IMR-90 (cell line): ENCODE measurements around the gene CHTF8. TPM values are rescaled to one million over a fixed set of nuclear protein-coding genes. Genes with fewer than 3 reads are reported as not detected.
A peak's percentile ranks its signal among the peaks of the same experiment; 100 is the strongest.

ENCODE experiments used
- ATAC-seq: fragments of 200-7000 bp; cut with Tn5 transposase; 2 replicates; pipeline ENCODE4 v1.9.1; 2020; ENCODE audit warnings: low read depth, mild to moderate bottlenecking, moderate library complexity
- BruUV-seq: library from RNA; stranded (reverse); fragments of 400-500 nt; replicated peaks from 2 replicates; lab custom pipeline; 2021; lab: Mats Ljungman, UMichigan
- CTCF ChIA-PET: fragments of 300-600 bp; formaldehyde crosslinking; extraction: SDS; loops from one replicate; lab custom pipeline; 2021; ENCODE audit warnings: antibody characterized with exemption; lab: Yijun Ruan, JAX
- POLR2A ChIA-PET: fragments of 300-600 bp; sonication (Branson Sonifier 250); formaldehyde crosslinking; loops from one replicate; lab custom pipeline; 2022; ENCODE audit warnings: antibody characterized with exemption; ENCODE audit not compliant: unreplicated experiment; lab: Charles Lee
- DNase-seq: peaks from one replicate; pipeline ENCODE4 v3.0.0; 2013
- H2AFZ ChIP-seq: replicated peaks from 2 replicates; pipeline ENCODE3; 2013; ENCODE audit warnings: low read length, mild to moderate bottlenecking; ENCODE audit not compliant: poor library complexity
- H2AK5ac ChIP-seq: 2 replicates; pipeline ENCODE4 v1.6.1; 2013; ENCODE audit warnings: low read depth, low read length, inconsistent platforms
- H2AK9ac ChIP-seq: replicated peaks from 2 replicates; pipeline ENCODE3; 2013; ENCODE audit warnings: mild to moderate bottlenecking, low read depth, low read length, moderate library complexity; ENCODE audit not compliant: poor library complexity
- H2BK120ac ChIP-seq: 2 replicates; pipeline ENCODE4 v1.6.1; 2013; ENCODE audit warnings: low read depth, low read length, inconsistent platforms
- H2BK15ac ChIP-seq: 3 replicates; pipeline ENCODE4 v1.6.1; 2013; ENCODE audit warnings: low read depth, low read length, inconsistent platforms
- H2BK20ac ChIP-seq: 2 replicates; pipeline ENCODE4 v1.6.1; 2013; ENCODE audit warnings: low read depth, mild to moderate bottlenecking, inconsistent platforms, low read length, moderate library complexity
- H2BK5ac ChIP-seq: 2 replicates; pipeline ENCODE4 v1.6.1; 2013; ENCODE audit warnings: mild to moderate bottlenecking, low read depth, low read length, inconsistent platforms; ENCODE audit not compliant: poor library complexity, severe bottlenecking
- H3K14ac ChIP-seq: replicated peaks from 2 replicates; pipeline ENCODE4 v1.6.1; 2013; ENCODE audit warnings: low read depth, low read length, inconsistent platforms
- H3K18ac ChIP-seq: 2 replicates; pipeline ENCODE4 v1.6.1; 2013; ENCODE audit warnings: low read depth, low read length, control low read depth
- H3K23ac ChIP-seq: 2 replicates; pipeline ENCODE4 v1.6.1; 2013; ENCODE audit warnings: low read depth, low read length, inconsistent platforms
- H3K27ac ChIP-seq: 2 replicates; pipeline ENCODE4 v1.5.1; 2013; ENCODE audit warnings: mild to moderate bottlenecking, control low read depth, low read length; ENCODE audit not compliant: insufficient read depth
- H3K27me3 ChIP-seq: 2 replicates; pipeline ENCODE4 v1.6.1; 2013; ENCODE audit warnings: low read length; ENCODE audit not compliant: control insufficient read depth, insufficient read depth
- H3K36me3 ChIP-seq: 2 replicates; pipeline ENCODE4 v1.6.1; 2013; ENCODE audit warnings: low read length, mixed read lengths; ENCODE audit not compliant: control insufficient read depth, insufficient read depth
- H3K4ac ChIP-seq: 2 replicates; pipeline ENCODE4 v1.6.1; 2013; ENCODE audit warnings: low read depth, low read length, inconsistent platforms
- H3K4me1 ChIP-seq: 2 replicates; pipeline ENCODE4 v1.6.1; 2013; ENCODE audit warnings: low read length, mixed read lengths; ENCODE audit not compliant: control insufficient read depth, insufficient read depth
- H3K4me2 ChIP-seq: 2 replicates; pipeline ENCODE4 v1.6.1; 2013; ENCODE audit warnings: low read depth, mild to moderate bottlenecking, control low read depth, low read length, moderate library complexity
- H3K4me3 ChIP-seq: 2 replicates; pipeline ENCODE4 v1.5.1; 2013; ENCODE audit warnings: low read depth, mild to moderate bottlenecking, control low read depth, low read length, moderate library complexity; ENCODE audit not compliant: insufficient read depth
- H3K56ac ChIP-seq: 2 replicates; pipeline ENCODE4 v1.6.1; 2013; ENCODE audit warnings: low read length, inconsistent platforms; ENCODE audit not compliant: insufficient read depth; ENCODE audit errors: extremely low read depth
- H3K79me1 ChIP-seq, 2 experiments: 2 replicates each; pipeline ENCODE4 v1.6.1; 2013; ENCODE audit warnings: low read length in 2 of 2, inconsistent platforms in 1 of 2, low read depth in 1 of 2
- H3K9ac ChIP-seq: 2 replicates; pipeline ENCODE4 v1.6.1; 2013; ENCODE audit warnings: low read depth, low read length, control low read depth
- H3K9me1 ChIP-seq: 2 replicates; pipeline ENCODE4 v1.6.1; 2013; ENCODE audit warnings: low read length, inconsistent platforms; ENCODE audit not compliant: insufficient read depth
- H3K9me3 ChIP-seq: 2 replicates; pipeline ENCODE4 v1.6.1; 2013; ENCODE audit warnings: low read length; ENCODE audit not compliant: control insufficient read depth, insufficient read depth
- H4K20me1 ChIP-seq: 2 replicates; pipeline ENCODE4 v1.6.1; 2013; ENCODE audit warnings: low read length, inconsistent platforms; ENCODE audit not compliant: insufficient read depth
- H4K5ac ChIP-seq: 2 replicates; pipeline ENCODE4 v1.6.1; 2013; ENCODE audit warnings: mild to moderate bottlenecking, low read depth, low read length, control low read depth
- H4K8ac ChIP-seq, 2 experiments: 2 replicates each; pipeline ENCODE4 v1.6.1; 2013; ENCODE audit warnings: low read depth in 2 of 2, low read length in 2 of 2, control low read depth in 1 of 2, inconsistent platforms in 1 of 2
- H4K91ac ChIP-seq: 2 replicates; pipeline ENCODE4 v1.6.1; 2013; ENCODE audit warnings: low read depth, low read length, inconsistent platforms; ENCODE audit not compliant: insufficient read depth
- BHLHE40 ChIP-seq: fragments of 150-350 bp; IDR thresholded peaks from 2 replicates; pipeline ENCODE4 v1.6.1; 2016; ENCODE audit warnings: mild to moderate bottlenecking, low read depth, low read length
- CEBPB ChIP-seq: IDR thresholded peaks from 2 replicates; pipeline ENCODE4 v1.6.1; 2012; ENCODE audit warnings: low read depth, low read length, improper control_type of control experiment
- CHD1 ChIP-seq: IDR thresholded peaks from 2 replicates; pipeline ENCODE4 v1.6.1; 2012; ENCODE audit warnings: low read depth, low read length, improper control_type of control experiment
- FOS ChIP-seq: fragments of 150-350 bp; IDR thresholded peaks from 2 replicates; pipeline ENCODE4 v1.6.1; 2016; ENCODE audit warnings: low read depth, low read length
- MAFK ChIP-seq: IDR thresholded peaks from 2 replicates; pipeline ENCODE4 v1.6.1; 2012; ENCODE audit warnings: low read depth, low read length, improper control_type of control experiment
- MAZ ChIP-seq: IDR thresholded peaks from 2 replicates; pipeline ENCODE4 v1.6.1; 2012; ENCODE audit warnings: low read depth, mild to moderate bottlenecking, low read length, improper control_type of control experiment, moderate library complexity, borderline replicate concordance
- MXI1 ChIP-seq: IDR thresholded peaks from 2 replicates; pipeline ENCODE4 v1.6.1; 2012; ENCODE audit warnings: low read depth, mild to moderate bottlenecking, low read length, moderate library complexity, borderline replicate concordance
- NFE2L2 ChIP-seq: fragments of 150-350 bp; IDR thresholded peaks from 2 replicates; pipeline ENCODE4 v1.6.1; 2016; ENCODE audit warnings: low read depth, mild to moderate bottlenecking, low read length
- POLR2A ChIP-seq: IDR thresholded peaks from 2 replicates; pipeline ENCODE4 v1.6.1; 2012; ENCODE audit warnings: mild to moderate bottlenecking, low read depth, low read length
- RAD21 ChIP-seq: IDR thresholded peaks from 2 replicates; pipeline ENCODE4 v1.6.1; 2012; ENCODE audit warnings: low read length, improper control_type of control experiment
- RCOR1 ChIP-seq: IDR thresholded peaks from 2 replicates; pipeline ENCODE4 v1.6.1; 2012; ENCODE audit warnings: mild to moderate bottlenecking, low read length, improper control_type of control experiment; ENCODE audit not compliant: insufficient replicate concordance
- RFX5 ChIP-seq: IDR thresholded peaks from 2 replicates; pipeline ENCODE4 v1.8.0; 2012; ENCODE audit warnings: low read depth, mild to moderate bottlenecking, low read length, moderate library complexity
- SMC3 ChIP-seq: fragments of 150-350 bp; IDR thresholded peaks from 2 replicates; pipeline ENCODE4 v1.6.1; 2016; ENCODE audit warnings: low read depth, mild to moderate bottlenecking, antibody characterized with exemption, low read length, moderate library complexity
- WGBS, 2 experiments: methylation state at CpG; one replicate each; pipeline versions ENCODE4 v1.1.5 to v1.1.7; 2013; ENCODE audit warnings: missing lambda C conversion rate in 2 of 2; ENCODE audit not compliant: insufficient read length in 1 of 2; ENCODE audit errors: extremely low coverage in 2 of 2; 5-methylcytosine and 5-hydroxymethylcytosine counted together
- dilution Hi-C: fragments of 300-500 bp; cut with HindIII; formaldehyde crosslinking; loops from one replicate; pipeline ENCODE4 v1.14.3; 2018; ENCODE audit warnings: low sequenced_read_pairs; ENCODE audit not compliant: unreplicated experiment
- in situ Hi-C: fragments of 300-500 bp; cut with MboI; formaldehyde crosslinking; loops from 3 replicates; pipeline ENCODE4 v1.14.3; 2019; ENCODE audit warnings: low sequenced_read_pairs, inconsistent platforms, mixed read lengths
- intact Hi-C: fragments of 100-400 bp; cut with micrococcal nuclease; formaldehyde crosslinking; loops from 2 replicates; pipeline ENCODE4 v1.10.0; 2022
- polyA plus RNA-seq, 3 experiments: library from polyadenylated mRNA; depleted of rRNA; stranded (reverse); fragments of >200 nt; gene quantifications; 2 replicates each; pipeline ENCODE4 v1.2.3, GENCODE V29; 2012; ENCODE audit warnings: low replicate concordance in 1 of 3
- total RNA-seq: library from RNA; depleted of rRNA; stranded (reverse); fragments of >200 nt; gene quantifications from 2 replicates; pipeline ENCODE4 v1.2.3, GENCODE V29; 2012
- TF ChIP-seq, protein P1 (sequence below): fragments of 150-350 bp; IDR thresholded peaks from 2 replicates; pipeline ENCODE4 v1.6.1; 2016; ENCODE audit warnings: low read depth, mild to moderate bottlenecking, low read length, moderate library complexity, borderline replicate concordance
- TF ChIP-seq, protein P2 (sequence below): conservative IDR thresholded peaks from 2 replicates; pipeline ENCODE4 v1.5.1; 2012; ENCODE audit warnings: mild to moderate bottlenecking, low read depth, low read length, improper control_type of control experiment

CHTF8 gene
- total and polyA plus RNA-seq, 2 of the 4 experiments (the other 2 are of a cell fraction): 47.1 to 122 TPM

GRCh38 chr16:69106491-69107315, 25.7 kb downstream of the CHTF8 start:
- H3K4me1 ChIP-seq: peaks cover 7% of the 10 kb centered on the region; the same call in 1 of the 2 replicates
- no peak overlapping the region for H3K56ac ChIP-seq
- H2BK15ac ChIP-seq: no peak overlapping the region
- H4K8ac ChIP-seq: no peak overlapping the region
- H3K9me3 ChIP-seq: no peaks in the 10 kb centered on the region
- H2AK5ac ChIP-seq: no peak overlapping the region
- H3K27ac ChIP-seq: no peak overlapping the region
- 0 out of 2 replicates have a peak overlapping the region, but pooled peaks have one; percentile 59 for H3K23ac ChIP-seq
- H3K4me3 ChIP-seq: peak overlapping the region; percentile 60
- DNase-seq (no peak), ATAC-seq (peak; percentile 5)
- no peak overlapping the region for H3K9ac ChIP-seq
- peaks cover 9% of the 10 kb centered on the region; the same call in 1 of the 2 replicates for H3K36me3 ChIP-seq
- BruUV-seq: no TSS peak
- H3K4me2 ChIP-seq: peak overlapping the region; percentile 79
- in situ Hi-C loops (no loop called here), dilution Hi-C loops (no loop called here), intact Hi-C loops (no loop called here)
- H2BK5ac ChIP-seq: no peak overlapping the region
- H3K4ac ChIP-seq: no peak overlapping the region
- no peak overlapping the region for H3K18ac ChIP-seq
- H3K14ac ChIP-seq: no peak overlapping the region
- H4K5ac ChIP-seq: no peak overlapping the region
- no peak overlapping the region for H2BK120ac ChIP-seq
- WGBS, 2 experiments: 1% methylated on average over 22 of the region's 55 CpGs; no CpG with 5 or more reads in 1 of the 2 experiments
- peaks cover 0 to 3% of the 10 kb centered on the region in 2 experiments; a peak in 2 of 4 replicates for H3K79me1 ChIP-seq
- peak overlapping the region; percentile 79 for H2AFZ ChIP-seq
- H2AK9ac ChIP-seq: peak overlapping the region; percentile 76
- peaks cover 3% of the 10 kb centered on the region for H3K9me1 ChIP-seq
- H4K91ac ChIP-seq: no peak overlapping the region
- ChIA-PET CTCF (interaction anchor here (0.6 to 1.3 kb wide), 2 partner anchors 204 to 261 kb away, joined by 3 to 7 read pairs; no protein-coding TSS in a partner anchor), POLR2A (no interaction called here)
- H3K27me3 ChIP-seq: no peaks in the 10 kb centered on the region
- H2BK20ac ChIP-seq: no peak overlapping the region
- H4K20me1 ChIP-seq: peaks cover 16% of the 10 kb centered on the region
- TF ChIP-seq POLR2A (no peak), MAFK (no peak), SMC3 (no peak), CHD1 (no peak), FOS (no peak), BHLHE40 (no peak), MAZ (no peak), CEBPB (no peak), MXI1 (no peak), RCOR1 (no peak), RFX5 (no peak), NFE2L2 (no peak), RAD21 (no peak)
- TF ChIP-seq, protein P1, sequence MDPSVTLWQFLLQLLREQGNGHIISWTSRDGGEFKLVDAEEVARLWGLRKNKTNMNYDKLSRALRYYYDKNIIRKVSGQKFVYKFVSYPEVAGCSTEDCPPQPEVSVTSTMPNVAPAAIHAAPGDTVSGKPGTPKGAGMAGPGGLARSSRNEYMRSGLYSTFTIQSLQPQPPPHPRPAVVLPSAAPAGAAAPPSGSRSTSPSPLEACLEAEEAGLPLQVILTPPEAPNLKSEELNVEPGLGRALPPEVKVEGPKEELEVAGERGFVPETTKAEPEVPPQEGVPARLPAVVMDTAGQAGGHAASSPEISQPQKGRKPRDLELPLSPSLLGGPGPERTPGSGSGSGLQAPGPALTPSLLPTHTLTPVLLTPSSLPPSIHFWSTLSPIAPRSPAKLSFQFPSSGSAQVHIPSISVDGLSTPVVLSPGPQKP: no peak
- TF ChIP-seq, protein P2, sequence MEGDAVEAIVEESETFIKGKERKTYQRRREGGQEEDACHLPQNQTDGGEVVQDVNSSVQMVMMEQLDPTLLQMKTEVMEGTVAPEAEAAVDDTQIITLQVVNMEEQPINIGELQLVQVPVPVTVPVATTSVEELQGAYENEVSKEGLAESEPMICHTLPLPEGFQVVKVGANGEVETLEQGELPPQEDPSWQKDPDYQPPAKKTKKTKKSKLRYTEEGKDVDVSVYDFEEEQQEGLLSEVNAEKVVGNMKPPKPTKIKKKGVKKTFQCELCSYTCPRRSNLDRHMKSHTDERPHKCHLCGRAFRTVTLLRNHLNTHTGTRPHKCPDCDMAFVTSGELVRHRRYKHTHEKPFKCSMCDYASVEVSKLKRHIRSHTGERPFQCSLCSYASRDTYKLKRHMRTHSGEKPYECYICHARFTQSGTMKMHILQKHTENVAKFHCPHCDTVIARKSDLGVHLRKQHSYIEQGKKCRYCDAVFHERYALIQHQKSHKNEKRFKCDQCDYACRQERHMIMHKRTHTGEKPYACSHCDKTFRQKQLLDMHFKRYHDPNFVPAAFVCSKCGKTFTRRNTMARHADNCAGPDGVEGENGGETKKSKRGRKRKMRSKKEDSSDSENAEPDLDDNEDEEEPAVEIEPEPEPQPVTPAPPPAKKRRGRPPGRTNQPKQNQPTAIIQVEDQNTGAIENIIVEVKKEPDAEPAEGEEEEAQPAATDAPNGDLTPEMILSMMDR: no peak
